GM12864 (cell line): ENCODE measurements around the gene ELAC2.
A peak's percentile ranks its signal among the peaks of the same experiment; 100 is the strongest.

Experiments
- DNase-seq: peaks from one replicate; pipeline ENCODE4 v3.0.0-alpha.2; 2011; ENCODE audit warnings: low read depth
- H3K4me3 ChIP-seq: 2 replicates; pipeline ENCODE4 v1.5.1; 2011; ENCODE audit warnings: mild to moderate bottlenecking, low read depth, low read length, control low read depth
- CTCF ChIP-seq: IDR thresholded peaks from 2 replicates; pipeline ENCODE4 v1.5.1; 2011; ENCODE audit warnings: low read depth, mild to moderate bottlenecking, moderate library complexity, low read length, control low read depth, inconsistent platforms; ENCODE audit errors: missing control alignments

Gene ELAC2

DNA sequence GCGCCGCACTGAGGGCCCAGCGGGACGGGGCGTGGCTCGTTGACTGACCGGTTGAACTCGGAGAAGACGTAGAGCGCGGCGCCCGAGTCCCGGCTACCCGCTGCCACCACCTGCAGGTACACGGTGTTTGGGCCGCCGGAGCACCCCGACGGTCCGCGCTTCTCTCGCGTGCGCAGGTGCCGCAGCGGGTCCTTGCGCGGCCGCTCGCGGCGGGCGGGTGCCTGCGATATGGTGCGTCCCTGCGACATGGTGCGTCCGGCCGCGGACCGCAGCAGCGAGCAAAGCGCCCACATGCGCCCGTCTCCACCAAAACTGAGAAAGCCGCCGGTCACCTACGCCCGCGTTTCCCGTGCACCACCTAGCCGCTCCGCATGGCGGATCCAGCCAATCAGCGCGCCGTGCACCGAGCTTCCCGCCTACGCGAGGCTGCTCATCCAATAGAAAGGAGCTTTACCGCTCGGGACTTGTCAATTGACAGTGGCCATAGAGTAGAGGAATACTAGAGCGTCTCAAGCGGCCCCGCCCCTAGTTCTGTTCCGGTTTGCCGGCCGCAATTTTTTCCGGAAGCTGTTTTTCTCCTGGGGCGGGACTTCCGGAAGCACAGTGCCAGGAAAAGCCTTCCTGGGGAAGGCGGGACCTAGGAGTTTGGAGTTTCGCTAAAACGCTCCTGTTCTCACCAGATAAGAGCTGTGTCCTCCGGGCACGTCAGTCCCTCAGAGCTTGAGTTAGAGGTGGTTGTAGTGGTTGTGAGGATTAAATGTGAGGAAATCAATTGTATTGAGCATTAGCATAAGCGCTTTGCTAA, at the start of gene ELAC2:
ELAC2 (minus strand) TSS at position 373 of the 805 bp plus-strand sequence; CDS start at position 293, 80 bp downstream.
- peak; percentile 97 for DNase-seq
- peak; percentile 6 for TF ChIP-seq CTCF
- H3K4me3 ChIP-seq = peak within 1 kb of the TSS; percentile 76

DNA sequence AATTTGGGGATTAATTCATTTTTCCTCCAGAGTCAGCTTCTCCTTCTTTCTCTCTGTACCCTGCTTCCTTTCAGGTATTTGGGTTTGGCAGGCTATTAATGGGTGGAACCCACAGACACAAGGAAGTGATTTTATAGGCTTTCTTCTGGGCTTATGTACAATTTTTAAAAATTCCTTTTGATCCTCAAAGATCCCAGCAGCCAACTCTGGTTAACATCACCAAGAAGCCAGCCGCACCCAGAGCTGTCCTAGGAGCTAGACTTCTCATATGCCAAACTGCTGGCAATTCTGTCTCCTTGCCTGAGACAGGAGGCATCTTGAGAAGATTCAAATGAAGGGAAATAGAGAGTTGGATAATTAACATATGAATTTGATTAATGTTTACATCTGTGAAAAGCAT, 47.2 kb upstream of the ELAC2 start:
- TF ChIP-seq CTCF = no peak
- no peak overlapping the region for H3K4me3 ChIP-seq
- no peak for DNase-seq

GRCh38 chr17:13055131-13055530, 37.3 kb upstream of the ELAC2 start:
- no peak for TF ChIP-seq CTCF
- no peak overlapping the region for H3K4me3 ChIP-seq
- no peak for DNase-seq

DNA sequence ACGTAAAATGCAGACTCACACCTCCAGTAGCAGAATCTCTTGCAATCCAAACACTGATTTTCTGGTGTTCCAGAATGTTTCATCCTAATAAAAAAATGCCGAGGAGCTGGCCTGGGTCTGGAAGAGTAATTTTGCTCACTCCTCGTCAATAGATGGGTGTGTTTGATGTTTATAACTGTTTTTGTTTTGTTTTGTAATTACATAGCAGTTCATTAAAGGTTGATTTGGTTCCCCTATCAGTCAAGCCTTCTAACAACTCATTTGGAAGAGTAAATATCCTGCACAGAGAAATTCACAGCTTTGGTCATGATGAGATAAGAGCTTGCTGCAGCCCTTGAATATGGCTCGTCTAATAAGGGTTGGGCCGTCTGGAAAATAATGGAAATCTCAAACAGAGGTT, 36.8 kb upstream of the ELAC2 start:
- TF ChIP-seq CTCF = no peak
- no peak for DNase-seq
- no peak overlapping the region for H3K4me3 ChIP-seq

DNA sequence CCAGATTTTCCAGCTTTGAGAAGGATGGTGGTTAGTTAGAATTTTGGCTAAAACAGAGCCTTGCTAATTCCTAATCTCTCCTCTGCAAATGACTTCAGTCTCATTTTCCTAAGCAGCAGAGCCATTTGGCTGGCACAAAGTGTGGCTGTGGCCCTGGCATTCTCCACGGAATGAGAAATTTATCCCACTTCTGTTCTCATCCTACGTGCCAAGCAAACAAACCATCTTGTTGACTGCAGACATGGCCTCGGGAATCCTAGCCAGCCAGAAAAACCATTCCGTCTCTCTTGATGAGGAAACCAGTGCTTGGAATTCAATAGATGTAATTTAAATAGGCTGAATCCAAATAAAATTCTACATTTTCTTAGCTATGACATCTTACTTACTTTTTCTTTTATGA, 34.1 kb upstream of the ELAC2 start:
- H3K4me3 ChIP-seq = no peak overlapping the region
- no peak for DNase-seq
- no peak for TF ChIP-seq CTCF

- no peak for TF ChIP-seq CTCF
- no peak overlapping the region for H3K4me3 ChIP-seq
- DNase-seq = no peak
These were observed 29.3 kb upstream of the ELAC2 start for GRCh38 chr17:13047011-13047606.
